Activated CD8-positive, alpha-beta memory T cell treated with anti-CD3 and anti-CD28 coated beads for 1 hour (primary cell): ENCODE data around the gene USP53.
"Not testable (repeated sequence)": the region's sequence is repeated elsewhere in the genome, so short reads cannot be mapped to it uniquely, and the experiment has no call there.

Experiments used
- DNase-seq, 2 donors: peaks; one replicate each; pipeline ENCODE4 v3.0.0-alpha.2; 2020; ENCODE audit warnings: low read depth in 1 of 2; ENCODE audit errors: extremely low read depth in 1 of 2

The USP53 gene

GRCh38 chr4:119268466-119268865 is 56.0 kb downstream of the USP53 start:
- no peak for DNase-seq

DNA sequence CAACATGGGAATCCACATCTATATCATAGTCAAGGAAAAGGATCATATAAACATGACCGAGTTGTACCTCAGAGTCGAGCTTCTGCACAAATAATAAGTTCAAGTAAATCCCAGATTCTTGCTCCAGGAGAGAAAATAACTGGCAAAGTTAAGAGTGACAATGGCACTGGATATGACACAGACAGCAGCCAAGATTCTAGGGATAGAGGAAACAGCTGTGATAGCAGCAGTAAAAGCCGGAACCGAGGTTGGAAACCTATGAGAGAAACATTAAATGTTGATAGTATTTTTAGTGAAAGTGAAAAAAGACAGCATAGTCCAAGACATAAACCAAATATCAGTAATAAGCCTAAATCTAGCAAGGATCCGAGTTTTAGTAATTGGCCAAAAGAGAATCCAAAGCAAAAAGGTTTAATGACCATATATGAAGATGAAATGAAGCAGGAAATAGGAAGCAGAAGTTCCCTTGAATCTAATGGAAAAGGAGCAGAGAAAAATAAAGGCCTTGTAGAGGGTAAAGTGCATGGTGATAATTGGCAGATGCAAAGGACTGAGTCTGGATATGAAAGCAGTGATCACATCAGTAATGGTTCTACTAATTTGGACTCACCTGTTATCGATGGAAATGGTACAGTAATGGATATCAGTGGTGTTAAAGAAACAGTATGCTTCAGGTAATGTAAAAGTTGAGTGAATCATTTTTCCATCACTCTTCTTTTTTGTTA is 59.0 kb downstream of the USP53 start:
- no peak for DNase-seq

DNA sequence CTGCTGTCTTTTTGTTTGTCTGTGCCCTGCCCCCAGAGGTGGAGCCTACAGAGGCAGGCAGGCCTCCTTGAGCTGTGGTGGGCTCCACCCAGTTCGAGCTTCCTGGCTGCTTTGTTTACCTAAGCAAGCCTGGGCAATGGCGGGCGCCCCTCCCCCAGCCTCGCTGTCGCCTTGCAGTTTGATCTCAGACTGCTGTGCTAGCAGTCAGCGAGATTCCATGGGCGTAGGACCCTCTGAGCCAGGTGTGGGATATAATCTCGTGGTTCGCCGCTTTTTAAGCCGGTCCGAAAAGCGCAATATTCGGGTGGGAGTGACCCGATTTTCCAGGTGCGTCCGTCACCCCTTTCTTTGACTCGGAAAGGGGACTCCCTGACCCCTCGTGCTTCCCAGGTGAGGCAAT is 67.0 kb downstream of the USP53 start:
- not testable (repeated sequence) for DNase-seq

DNA sequence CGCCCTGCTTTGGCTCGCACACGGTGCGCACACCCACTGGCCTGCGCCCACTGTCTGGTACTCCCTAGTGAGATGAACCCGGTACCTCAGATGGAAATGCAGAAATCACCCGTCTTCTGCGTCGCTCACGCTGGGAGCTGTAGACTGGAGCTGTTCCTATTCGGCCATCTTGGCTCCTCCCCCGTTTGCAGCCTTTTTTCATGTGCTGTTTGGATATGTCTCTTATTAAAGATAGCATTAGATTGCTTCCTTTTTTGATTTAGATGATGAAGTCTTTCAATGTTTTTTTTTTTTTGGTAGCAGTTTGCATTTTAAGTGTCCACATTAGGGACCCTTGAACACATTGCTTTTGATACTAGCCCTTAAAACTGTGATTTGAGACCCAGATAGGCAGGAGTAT is 67.4 kb downstream of the USP53 start:
- not testable (repeated sequence) for DNase-seq

- DNase-seq: no peak
These were observed 68.9 kb downstream of the USP53 start for GRCh38 chr4:119281393-119281792.

DNA sequence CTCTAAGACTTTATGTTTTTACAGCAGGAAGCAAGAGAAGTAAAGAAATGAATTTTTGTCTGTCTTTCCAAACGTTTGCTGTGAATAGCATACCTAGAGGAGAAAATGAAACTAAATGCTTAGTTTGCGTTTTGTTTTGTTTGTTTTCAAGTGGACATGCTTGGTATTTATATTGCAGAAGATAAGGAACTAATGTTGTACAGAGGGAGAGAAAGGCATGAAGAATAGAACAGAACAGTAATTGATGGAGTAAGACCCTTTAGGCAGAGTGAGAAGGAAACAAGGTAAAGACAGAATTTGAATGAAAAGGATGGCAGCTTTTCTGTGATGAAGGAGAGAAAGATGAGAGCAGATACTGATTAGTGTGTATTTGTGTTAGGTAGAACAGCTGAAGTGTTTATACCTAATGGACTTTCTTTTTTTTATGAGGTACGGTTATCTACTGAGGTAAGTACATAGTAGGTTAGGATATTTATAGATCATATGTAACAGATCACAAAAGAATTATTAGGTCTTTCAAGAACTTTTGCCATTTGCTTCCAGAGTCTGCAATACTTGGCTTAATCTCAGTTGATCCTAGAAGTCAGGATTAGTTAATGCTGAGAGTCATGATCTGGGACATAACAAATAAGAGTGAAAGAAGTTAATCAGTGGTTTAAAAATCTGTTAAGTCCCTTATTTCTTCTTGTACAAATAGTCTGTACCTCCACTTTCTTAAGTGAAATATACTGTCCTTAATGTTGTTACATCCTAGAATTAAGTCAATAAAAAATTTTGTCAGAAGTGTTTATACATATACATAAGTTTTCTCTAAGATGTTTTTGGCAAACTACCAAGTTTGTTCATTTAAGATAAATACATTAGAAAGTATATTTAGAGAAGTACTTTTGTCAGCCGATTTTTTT is 72.6 kb downstream of the USP53 start:
- no peak for DNase-seq

- no peak for DNase-seq
These were observed 74.0 kb downstream of the USP53 start for GRCh38 chr4:119286377-119287002.

GRCh38 chr4:119289313-119289712 is 76.8 kb downstream of the USP53 start:
- DNase-seq: no peak

DNA sequence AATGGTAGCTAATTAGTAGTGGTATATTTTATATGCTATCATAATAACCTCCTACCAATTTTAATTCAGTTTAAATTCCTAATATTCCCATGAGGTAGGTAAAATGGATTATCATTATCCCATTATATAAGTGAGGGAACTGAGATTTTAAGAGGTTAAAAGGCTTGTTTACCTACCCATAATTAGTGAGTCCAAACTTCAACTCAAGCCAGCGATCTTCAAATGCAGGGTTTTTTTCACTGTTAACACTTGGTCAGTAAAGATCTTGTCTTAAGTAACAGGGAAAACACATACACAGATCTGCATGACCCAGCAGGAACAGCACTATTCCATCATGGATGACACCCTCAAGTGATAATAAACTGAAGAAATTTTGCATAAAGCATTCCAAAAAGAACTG is 78.1 kb downstream of the USP53 start:
- no peak for DNase-seq

DNA sequence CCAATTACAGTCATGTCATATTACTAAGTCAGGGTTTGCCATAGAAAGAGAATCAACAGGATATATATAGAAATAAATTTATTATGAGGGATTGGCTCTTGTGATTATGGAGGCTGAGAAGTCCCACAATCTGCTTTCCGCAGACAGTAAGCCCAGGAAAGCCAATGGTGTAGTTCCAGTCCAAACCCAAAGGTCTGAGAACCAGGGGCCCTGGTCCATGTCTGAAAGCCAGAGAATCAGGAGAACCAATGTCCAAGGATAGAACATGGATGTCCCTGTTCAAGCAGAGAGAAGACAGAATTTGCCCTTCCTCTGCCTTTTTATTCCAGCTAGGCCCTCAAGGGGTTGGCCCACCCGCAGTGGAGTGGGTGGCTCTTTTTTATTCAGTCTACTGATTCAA is 83.8 kb downstream of the USP53 start:
- DNase-seq: no peak

DNA sequence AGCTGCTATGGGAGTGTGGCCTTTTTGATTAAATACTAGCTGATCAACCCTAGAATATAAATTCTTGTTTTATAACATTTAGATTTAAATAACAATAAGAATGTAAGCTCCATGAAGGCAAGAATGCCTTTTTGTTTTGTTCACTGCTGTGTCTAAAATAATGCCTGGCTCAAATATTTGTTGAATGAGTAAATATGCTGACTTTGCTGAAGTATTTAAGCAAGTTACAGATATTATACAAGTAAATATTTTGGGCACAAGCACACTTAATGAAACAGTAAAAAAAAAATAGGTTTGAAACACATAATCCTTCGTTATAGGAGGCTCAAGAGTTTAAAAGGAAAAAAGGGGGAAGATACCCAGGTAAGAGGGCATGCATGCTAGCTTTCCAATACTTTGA is 85.3 kb downstream of the USP53 start:
- DNase-seq: no peak

DNA sequence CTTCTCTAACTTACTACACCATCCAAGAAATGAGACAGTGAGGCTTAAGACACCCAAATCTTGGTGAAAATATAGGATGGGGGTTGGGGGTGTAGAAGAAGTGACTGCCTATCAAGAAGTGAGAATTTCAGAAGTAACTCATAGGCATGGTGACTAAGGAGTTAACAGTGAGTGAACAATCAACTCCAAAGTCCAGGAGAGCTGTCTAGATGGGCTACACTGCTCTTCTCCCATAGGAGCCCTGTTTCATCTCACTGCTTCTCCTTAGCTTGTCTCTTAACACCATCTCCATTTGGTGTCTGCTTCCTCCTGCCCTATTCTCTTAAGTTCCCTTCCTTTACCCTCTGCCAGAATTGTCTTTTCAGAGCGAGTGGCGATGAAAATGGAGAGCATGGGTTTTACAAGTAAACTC is 86.8 kb downstream of the USP53 start:
- no peak for DNase-seq

- no peak for DNase-seq
These were observed 87.2 kb downstream of the USP53 start for GRCh38 chr4:119299741-119300100.

GRCh38 chr4:119300101-119300978 is 87.8 kb downstream of the USP53 start:
- DNase-seq: peak; percentile 76 to 87

DNA sequence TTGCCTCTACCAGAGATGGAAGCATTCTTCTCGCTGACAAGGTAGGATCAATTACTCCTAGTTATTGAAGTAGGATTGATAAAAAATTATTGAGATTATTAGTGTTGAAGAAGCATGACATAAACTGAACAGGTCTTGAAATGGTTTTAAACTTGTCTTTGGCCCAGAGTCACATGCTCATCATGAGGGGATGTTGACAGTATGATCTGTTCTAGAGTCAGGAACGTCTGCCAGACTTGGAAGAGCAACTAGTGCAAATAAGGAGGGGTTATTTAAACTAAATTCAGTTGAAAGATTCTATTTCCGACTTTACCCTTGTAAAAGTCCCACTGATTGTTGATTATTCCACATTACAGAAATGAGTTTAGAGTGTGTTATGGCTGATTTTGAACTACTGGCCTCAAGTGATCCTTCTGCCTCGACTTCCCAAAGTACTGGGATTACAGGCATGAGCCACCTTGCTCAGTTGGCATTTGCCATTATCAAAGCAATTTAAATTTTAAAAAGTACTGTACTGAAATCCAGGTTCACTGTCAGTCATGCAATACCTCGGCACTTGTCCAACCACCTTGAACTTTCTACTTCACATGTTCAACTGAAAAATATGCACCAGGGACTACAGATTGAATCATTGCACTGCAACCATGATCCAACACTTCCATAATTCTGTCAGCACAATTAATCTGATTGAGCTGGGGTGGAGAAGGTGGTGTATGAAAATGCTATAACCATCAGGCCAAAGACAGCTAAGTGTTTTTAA is 89.7 kb downstream of the USP53 start:
- DNase-seq: no peak

GRCh38 chr4:119303587-119304305 is 91.2 kb downstream of the USP53 start:
- no peak for DNase-seq

DNA sequence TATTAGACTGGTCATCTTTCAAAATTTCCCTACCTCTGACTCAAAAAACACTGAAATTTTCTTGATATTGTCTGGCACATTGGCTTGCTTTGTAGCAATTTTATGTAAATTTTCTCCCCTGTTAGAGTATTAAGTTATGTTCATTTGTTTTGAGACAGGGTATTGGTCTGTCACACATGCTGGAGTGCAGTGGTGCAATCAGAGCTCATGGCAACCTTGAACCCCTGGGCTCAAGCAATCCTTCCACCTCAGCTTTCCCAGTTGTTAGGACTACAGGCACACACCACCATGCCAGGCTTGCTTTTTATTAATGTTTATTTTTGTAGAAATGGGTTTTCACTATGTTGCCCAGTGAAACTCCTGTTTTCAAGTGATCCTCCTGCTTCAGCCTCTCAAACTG is 91.9 kb downstream of the USP53 start:
- DNase-seq: no peak

DNA sequence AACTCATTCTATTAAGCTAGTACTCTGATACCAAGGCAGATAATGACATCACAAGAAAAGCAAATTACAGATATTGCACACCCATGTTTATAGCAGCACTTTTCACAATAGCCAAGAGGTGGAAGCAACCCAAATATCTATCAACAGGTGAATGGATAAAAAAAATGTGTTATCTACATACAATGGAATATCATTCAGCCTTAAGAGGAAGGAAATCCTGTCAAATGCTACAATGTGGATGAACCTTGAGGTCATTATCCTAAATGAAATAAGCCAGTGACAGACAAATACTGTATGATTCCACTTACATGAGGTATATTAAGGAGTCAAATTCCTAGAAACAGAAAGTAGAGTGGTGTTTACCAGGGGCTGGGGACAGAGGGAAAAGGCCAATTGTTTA is 95.1 kb downstream of the USP53 start:
- DNase-seq: no peak

GRCh38 chr4:119310826-119311225 is 98.3 kb downstream of the USP53 start:
- DNase-seq: no peak
